GM12878 (cell line): ENCODE results near the gene ZNF324. TPM values are rescaled to one million over a fixed set of nuclear protein-coding genes. Genes with fewer than 3 reads are reported as not detected.

ENCODE experiments used
- ASH2L ChIP-seq: fragments of 300-600, 200-600 bp; sonication (generic); IDR thresholded peaks from 2 replicates; pipeline ENCODE4 v1.6.1; 2017; ENCODE audit warnings: low read depth, mild to moderate bottlenecking, borderline replicate concordance
- BHLHE40 ChIP-seq, 2 experiments: fragments of 450-650 bp in 1 of 2; IDR thresholded peaks; 2 replicates each; pipeline ENCODE4 v1.6.1; 2011 to 2017; ENCODE audit warnings: low read depth in 2 of 2, borderline replicate concordance in 1 of 2, improper control_type of control experiment in 1 of 2, low read length in 1 of 2, mild to moderate bottlenecking in 1 of 2
- DPF2 ChIP-seq: fragments of 450-650 bp; IDR thresholded peaks from 2 replicates; pipeline ENCODE4 v1.6.1; 2017; ENCODE audit warnings: mild to moderate bottlenecking
- EED ChIP-seq: sonication (generic); IDR thresholded peaks from 2 replicates; pipeline ENCODE4 v1.6.1; 2016; ENCODE audit warnings: antibody characterized with exemption, low read depth
- EP300 ChIP-seq, 2 experiments: fragments of 150-350 bp in 1 of 2; IDR thresholded peaks; 2 replicates each; pipeline ENCODE4 v1.6.1; 2011 to 2012; ENCODE audit warnings: low read depth in 2 of 2, low read length in 2 of 2, borderline replicate concordance in 1 of 2, improper control_type of control experiment in 1 of 2, inconsistent platforms in 1 of 2; ENCODE audit not compliant: control insufficient read depth in 1 of 2
- ETV6 ChIP-seq, 2 experiments: fragments of 450-650 bp in 1 of 2; IDR thresholded peaks in 1 of 2; conservative IDR thresholded peaks in 1 of 2; 2 replicates each; pipeline ENCODE4 v1.6.1; 2014; ENCODE audit warnings: antibody characterized with exemption in 1 of 2, borderline replicate concordance in 1 of 2, low read depth in 1 of 2, mild to moderate bottlenecking in 1 of 2, moderate library complexity in 1 of 2
- FOS ChIP-seq: IDR thresholded peaks from 3 replicates; pipeline ENCODE4 v1.6.1; 2011; ENCODE audit warnings: borderline replicate concordance; ENCODE audit not compliant: insufficient read length; ENCODE audit errors: extremely low read depth
- JUNB ChIP-seq: IDR thresholded peaks from 2 replicates; pipeline ENCODE4 v1.6.1; 2016; ENCODE audit warnings: antibody characterized with exemption, mild to moderate bottlenecking
- MAX ChIP-seq: IDR thresholded peaks from 2 replicates; pipeline ENCODE4 v1.6.1; 2012; ENCODE audit warnings: low read depth, low read length, improper control_type of control experiment
- MEF2B ChIP-seq: fragments of 450-650 bp; IDR thresholded peaks from 2 replicates; pipeline ENCODE4 v1.6.1; 2018; ENCODE audit warnings: mild to moderate bottlenecking, moderate library complexity; ENCODE audit not compliant: partially characterized antibody, poor library complexity, severe bottlenecking
- MTA2 ChIP-seq: fragments of 450-650 bp; IDR thresholded peaks from 2 replicates; pipeline ENCODE4 v1.6.1; 2016; ENCODE audit warnings: low read depth, mild to moderate bottlenecking, moderate library complexity
- NFYA ChIP-seq: IDR thresholded peaks from 2 replicates; pipeline ENCODE4 v1.6.1; 2011; ENCODE audit warnings: low read depth, mild to moderate bottlenecking, low read length, improper control_type of control experiment, borderline replicate concordance
- NR2C1 ChIP-seq: fragments of 450-650 bp; IDR thresholded peaks from 2 replicates; pipeline ENCODE4 v1.6.1; 2017; ENCODE audit warnings: antibody characterized with exemption, mild to moderate bottlenecking, moderate library complexity
- PAX5 ChIP-seq: IDR thresholded peaks from 2 replicates; pipeline ENCODE4 v1.6.1; 2011; ENCODE audit warnings: low read depth, low read length, borderline replicate concordance
- PAX8 ChIP-seq: fragments of 450-650 bp; IDR thresholded peaks from 2 replicates; pipeline ENCODE4 v1.6.1; 2017; ENCODE audit warnings: mild to moderate bottlenecking, moderate library complexity
- SMAD5 ChIP-seq: IDR thresholded peaks from 2 replicates; pipeline ENCODE4 v1.6.1; 2016; ENCODE audit warnings: antibody characterized with exemption, low read depth
- STAT3 ChIP-seq: IDR thresholded peaks from 2 replicates; pipeline ENCODE4 v1.6.1; 2011; ENCODE audit warnings: low read depth, low read length, improper control_type of control experiment
- ZNF217 ChIP-seq: fragments of 450-650 bp; IDR thresholded peaks from 2 replicates; pipeline ENCODE4 v1.6.1; 2017; ENCODE audit warnings: antibody characterized with exemption, mild to moderate bottlenecking
- polyA plus RNA-seq, 11 experiments: library from polyadenylated mRNA; depleted of rRNA in 4 of 11; unstranded in 6 of 11; stranded (reverse) in 5 of 11; fragments of >200 nt; fragmentation: Nextera tagmentation in 4 of 11; fragmentation: Illumina TruSeq in 1 of 11; extraction: Ambion mirVana in 4 of 11; extraction: Trizol in 1 of 11; gene quantifications; 1 replicate in 1 of 11; 2 replicates in 10 of 11; pipeline versions ENCODE4 v1.2.1 to v1.2.3, GENCODE V29; 2011 to 2016; ENCODE audit warnings: inconsistent platforms in 2 of 11, missing spikeins in 2 of 11, low read depth in 1 of 11
- total RNA-seq, 4 experiments: library from RNA; depleted of rRNA in 3 of 4; stranded (reverse); fragments of >200 nt in 3 of 4; fragmentation: Illumina TruSeq in 1 of 4; extraction: Trizol in 1 of 4; gene quantifications; 2 replicates each; pipeline versions ENCODE4 v1.2.1 to v1.2.3, GENCODE V29; 2013 to 2021
- TF ChIP-seq, protein P1 (sequence below): fragments of 450-650 bp; IDR thresholded peaks from 2 replicates; pipeline ENCODE4 v1.6.1; 2018; ENCODE audit warnings: mild to moderate bottlenecking, low read depth, moderate library complexity; ENCODE audit not compliant: partially characterized antibody
- TF ChIP-seq, protein P2 (sequence below): fragments of 450-650 bp; formaldehyde crosslinking; IDR thresholded peaks from 2 replicates; pipeline ENCODE4 v1.4.0; 2022; ENCODE audit warnings: mild to moderate bottlenecking, moderate library complexity
- TF ChIP-seq, protein P3 (sequence below): fragments of 150-350 bp; IDR thresholded peaks from 2 replicates; pipeline ENCODE4 v1.6.1; 2014; ENCODE audit warnings: mild to moderate bottlenecking, low read depth, low read length

Gene ZNF324
- total and polyA plus RNA-seq, 10 of the 15 experiments (the other 5 are each of a cell fraction or from before 2014, with no cell fraction given): 0.71 to 13.9 (median 7.0) TPM

- TF ChIP-seq ETV6 (conservative IDR thresholded peaks at IDR 0.05 in 1 of 2, IDR thresholded peaks at IDR 0.05 in 1 of 2; ENCODE audit: borderline replicate concordance in 1 of 2, low read depth in 1 of 2): no peak
- TF ChIP-seq PAX5: no peak; the same call in 1 of the 2 replicates
- no peak for TF ChIP-seq MEF2B
- TF ChIP-seq PAX8: no peak
- no peak for TF ChIP-seq FOS
- TF ChIP-seq EP300 (IDR thresholded peaks at IDR 0.05; ENCODE audit: borderline replicate concordance in 1 of 2, control insufficient read depth in 1 of 2, low read depth in 2 of 2, low read length in 2 of 2): no peak
- TF ChIP-seq NFYA: no peak
- peak; percentile 63 to 84; a peak in 3 of 4 replicates for TF ChIP-seq BHLHE40 (IDR thresholded peaks at IDR 0.05; ENCODE audit: borderline replicate concordance in 1 of 2, low read depth in 2 of 2, low read length in 1 of 2)
- TF ChIP-seq, protein P1, sequence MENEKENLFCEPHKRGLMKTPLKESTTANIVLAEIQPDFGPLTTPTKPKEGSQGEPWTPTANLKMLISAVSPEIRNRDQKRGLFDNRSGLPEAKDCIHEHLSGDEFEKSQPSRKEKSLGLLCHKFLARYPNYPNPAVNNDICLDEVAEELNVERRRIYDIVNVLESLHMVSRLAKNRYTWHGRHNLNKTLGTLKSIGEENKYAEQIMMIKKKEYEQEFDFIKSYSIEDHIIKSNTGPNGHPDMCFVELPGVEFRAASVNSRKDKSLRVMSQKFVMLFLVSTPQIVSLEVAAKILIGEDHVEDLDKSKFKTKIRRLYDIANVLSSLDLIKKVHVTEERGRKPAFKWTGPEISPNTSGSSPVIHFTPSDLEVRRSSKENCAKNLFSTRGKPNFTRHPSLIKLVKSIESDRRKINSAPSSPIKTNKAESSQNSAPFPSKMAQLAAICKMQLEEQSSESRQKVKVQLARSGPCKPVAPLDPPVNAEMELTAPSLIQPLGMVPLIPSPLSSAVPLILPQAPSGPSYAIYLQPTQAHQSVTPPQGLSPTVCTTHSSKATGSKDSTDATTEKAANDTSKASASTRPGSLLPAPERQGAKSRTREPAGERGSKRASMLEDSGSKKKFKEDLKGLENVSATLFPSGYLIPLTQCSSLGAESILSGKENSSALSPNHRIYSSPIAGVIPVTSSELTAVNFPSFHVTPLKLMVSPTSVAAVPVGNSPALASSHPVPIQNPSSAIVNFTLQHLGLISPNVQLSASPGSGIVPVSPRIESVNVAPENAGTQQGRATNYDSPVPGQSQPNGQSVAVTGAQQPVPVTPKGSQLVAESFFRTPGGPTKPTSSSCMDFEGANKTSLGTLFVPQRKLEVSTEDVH: no peak
- peak; percentile 52; the same call in 1 of the 2 replicates for TF ChIP-seq ZNF217
- TF ChIP-seq JUNB: no peak
- no peak for TF ChIP-seq EED
- TF ChIP-seq DPF2: peak; percentile 75
- peak; percentile 78; the same call in 1 of the 2 replicates for TF ChIP-seq MAX
- TF ChIP-seq STAT3: no peak
- no peak for TF ChIP-seq ASH2L
- peak; percentile 51; the same call in 1 of the 2 replicates for TF ChIP-seq SMAD5
- no peak for TF ChIP-seq MTA2
- TF ChIP-seq, protein P2, sequence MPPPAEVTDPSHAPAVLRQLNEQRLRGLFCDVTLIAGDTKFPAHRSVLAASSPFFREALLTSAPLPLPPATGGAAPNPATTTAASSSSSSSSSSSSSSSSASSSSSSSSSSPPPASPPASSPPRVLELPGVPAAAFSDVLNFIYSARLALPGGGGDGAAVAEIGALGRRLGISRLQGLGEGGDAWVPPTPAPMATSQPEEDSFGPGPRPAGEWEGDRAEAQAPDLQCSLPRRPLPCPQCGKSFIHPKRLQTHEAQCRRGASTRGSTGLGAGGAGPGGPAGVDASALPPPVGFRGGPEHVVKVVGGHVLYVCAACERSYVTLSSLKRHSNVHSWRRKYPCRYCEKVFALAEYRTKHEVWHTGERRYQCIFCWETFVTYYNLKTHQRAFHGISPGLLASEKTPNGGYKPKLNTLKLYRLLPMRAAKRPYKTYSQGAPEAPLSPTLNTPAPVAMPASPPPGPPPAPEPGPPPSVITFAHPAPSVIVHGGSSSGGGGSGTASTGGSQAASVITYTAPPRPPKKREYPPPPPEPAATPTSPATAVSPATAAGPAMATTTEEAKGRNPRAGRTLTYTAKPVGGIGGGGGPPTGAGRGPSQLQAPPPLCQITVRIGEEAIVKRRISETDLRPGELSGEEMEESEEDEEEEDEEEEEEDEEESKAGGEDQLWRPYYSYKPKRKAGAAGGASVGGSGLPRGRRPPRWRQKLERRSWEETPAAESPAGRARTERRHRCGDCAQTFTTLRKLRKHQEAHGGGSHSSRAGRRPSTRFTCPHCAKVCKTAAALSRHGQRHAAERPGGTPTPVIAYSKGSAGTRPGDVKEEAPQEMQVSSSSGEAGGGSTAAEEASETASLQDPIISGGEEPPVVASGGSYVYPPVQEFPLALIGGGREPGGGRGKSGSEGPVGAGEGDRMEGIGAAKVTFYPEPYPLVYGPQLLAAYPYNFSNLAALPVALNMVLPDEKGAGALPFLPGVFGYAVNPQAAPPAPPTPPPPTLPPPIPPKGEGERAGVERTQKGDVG (CRISPR knock-in tag): no peak
- TF ChIP-seq NR2C1: peak; percentile 22; the same call in 1 of the 2 replicates
- TF ChIP-seq, protein P3, sequence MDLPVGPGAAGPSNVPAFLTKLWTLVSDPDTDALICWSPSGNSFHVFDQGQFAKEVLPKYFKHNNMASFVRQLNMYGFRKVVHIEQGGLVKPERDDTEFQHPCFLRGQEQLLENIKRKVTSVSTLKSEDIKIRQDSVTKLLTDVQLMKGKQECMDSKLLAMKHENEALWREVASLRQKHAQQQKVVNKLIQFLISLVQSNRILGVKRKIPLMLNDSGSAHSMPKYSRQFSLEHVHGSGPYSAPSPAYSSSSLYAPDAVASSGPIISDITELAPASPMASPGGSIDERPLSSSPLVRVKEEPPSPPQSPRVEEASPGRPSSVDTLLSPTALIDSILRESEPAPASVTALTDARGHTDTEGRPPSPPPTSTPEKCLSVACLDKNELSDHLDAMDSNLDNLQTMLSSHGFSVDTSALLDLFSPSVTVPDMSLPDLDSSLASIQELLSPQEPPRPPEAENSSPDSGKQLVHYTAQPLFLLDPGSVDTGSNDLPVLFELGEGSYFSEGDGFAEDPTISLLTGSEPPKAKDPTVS: no peak
Measured at GRCh38 chr19:58513694-58514563, 47.0 kb downstream of the ZNF324 start (continued).
